Measurements from ENCODE around the gene COPG1.
"Not testable (repeated sequence)": the region's sequence is repeated elsewhere in the genome, so short reads cannot be mapped to it uniquely, and the experiment has no call there.

- not testable (repeated sequence) for TF ChIP-seq CTCF (IDR thresholded peaks at IDR 0.05; ENCODE audit: extremely low read depth in 1 of 2, insufficient read depth in 1 of 2, low read depth in 1 of 2, low read length in 2 of 2); POLR2AphosphoS5 (IDR thresholded peaks at IDR 0.05; ENCODE audit: insufficient read depth, low read depth, low read length); JUN (IDR thresholded peaks at IDR 0.05; ENCODE audit: borderline replicate concordance, insufficient read depth, insufficient read length, low read depth); POLR2A (IDR thresholded peaks at IDR 0.05; ENCODE audit: low read depth, low read length); EZH2 (IDR thresholded peaks at IDR 0.05; ENCODE audit: borderline replicate concordance, low read depth, low read length, severe bottlenecking); GATA2 (IDR thresholded peaks at IDR 0.05; ENCODE audit: insufficient read depth, insufficient read length, low read depth, low read length)
Observed at GRCh38 chr3:129224387-129224786, 25.0 kb upstream of the COPG1 start.
